GM18519 (cell line): Measurements from ENCODE around the gene SPATA3.
"Not testable (repeated sequence)": the region's sequence is repeated elsewhere in the genome, so short reads cannot be mapped to it uniquely, and the experiment has no call there.

ENCODE experiments used
- ATAC-seq: cut with Tn5 transposase; IDR thresholded peaks from one replicate; pipeline ENCODE4 v1.9.1; 2021; ENCODE audit warnings: mild to moderate bottlenecking, moderate library complexity; ENCODE audit not compliant: unreplicated experiment, low FRiP score

SPATA3 gene

DNA sequence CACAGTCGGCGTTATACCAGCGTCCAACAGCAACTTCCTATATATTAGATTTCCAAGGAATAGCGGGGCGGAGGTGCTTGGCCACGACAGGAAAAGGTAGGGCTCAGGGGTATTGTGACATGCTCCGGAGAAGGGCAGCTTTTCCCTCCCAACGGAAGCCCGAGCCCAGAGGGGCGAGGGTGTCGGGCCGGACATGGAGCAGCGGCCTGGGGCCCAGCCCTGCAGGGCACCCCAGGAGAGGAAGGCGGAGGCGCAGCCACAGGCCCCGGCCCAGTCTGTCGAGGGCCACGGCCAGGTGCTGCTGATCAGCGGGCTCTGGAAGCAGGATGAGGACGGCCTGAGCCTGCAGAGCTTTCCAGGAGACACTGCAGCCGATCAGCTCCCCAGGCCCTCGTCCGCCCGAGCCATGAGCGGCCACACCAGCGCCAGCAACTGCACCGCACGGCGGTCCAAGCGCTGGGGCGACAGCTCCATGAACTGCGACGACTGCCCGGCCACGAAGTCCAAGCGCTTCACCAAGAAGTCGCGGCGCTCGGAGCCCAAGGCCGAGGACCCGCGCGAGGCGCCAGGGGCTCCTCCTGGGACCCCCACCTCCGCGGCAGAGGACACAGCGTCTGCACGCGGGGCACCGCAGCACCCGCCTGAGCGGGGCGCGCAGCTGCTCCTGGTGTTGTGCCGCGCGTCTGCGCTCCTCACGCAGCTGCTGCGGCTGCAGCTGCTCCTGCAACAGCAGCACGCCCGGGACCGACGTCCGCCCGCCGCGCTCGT, 5.6 kb upstream of the SPATA3 start:
- ATAC-seq, result no peak

DNA sequence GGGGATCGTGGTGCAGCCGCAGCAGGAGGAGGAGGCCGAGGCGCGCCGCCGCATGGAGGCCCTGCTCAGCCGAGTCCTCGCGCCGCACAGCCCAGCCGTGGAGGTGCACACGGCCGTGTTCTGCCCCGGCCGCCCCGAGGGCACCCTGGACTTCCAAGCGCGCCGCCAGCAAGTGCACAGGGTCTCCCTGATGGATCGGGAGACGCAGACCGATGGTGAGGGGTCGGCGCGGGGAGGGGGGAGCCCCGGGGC, 5.1 kb upstream of the SPATA3 start:
- no peak for ATAC-seq

DNA sequence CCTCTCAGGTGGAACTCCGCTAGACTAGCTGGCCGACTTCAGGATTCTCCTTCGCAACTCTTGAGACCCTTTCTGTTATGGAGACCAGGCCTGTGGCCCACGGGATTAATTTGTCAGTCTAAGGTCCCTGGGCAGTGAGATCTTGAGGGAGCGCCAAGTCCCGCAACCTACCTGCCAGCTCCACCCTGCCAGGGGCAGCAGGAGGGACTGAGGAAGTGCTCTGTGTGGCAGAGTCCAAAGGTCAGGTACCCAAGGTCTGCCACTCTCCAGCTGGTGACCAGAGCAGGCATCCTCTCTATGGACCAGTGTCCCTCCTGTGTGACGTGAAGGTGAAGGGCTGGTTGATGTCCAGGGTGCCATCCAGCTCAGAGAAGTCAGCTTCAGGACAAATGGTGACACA, 4.3 kb upstream of the SPATA3 start:
- no peak for ATAC-seq

DNA sequence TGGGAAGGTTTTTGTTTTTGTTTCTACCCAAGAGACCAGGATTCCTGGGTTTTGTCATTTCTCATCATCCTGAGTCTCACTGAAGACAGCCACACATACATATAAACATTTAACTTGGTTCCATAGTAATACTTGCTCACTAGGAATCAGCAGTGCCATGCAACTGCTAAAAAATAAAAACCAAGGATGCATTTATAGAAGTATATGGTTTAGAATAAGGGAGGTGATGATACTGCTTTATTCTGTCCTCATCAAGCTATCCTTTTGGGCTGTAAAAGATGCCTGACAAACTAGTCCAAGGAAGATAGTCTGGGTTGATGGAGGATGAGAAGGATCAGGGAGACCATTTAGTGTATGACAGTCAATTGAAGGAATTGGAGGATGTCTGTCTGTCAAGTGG, 740 bp downstream of the SPATA3 start:
- ATAC-seq, result no peak

DNA sequence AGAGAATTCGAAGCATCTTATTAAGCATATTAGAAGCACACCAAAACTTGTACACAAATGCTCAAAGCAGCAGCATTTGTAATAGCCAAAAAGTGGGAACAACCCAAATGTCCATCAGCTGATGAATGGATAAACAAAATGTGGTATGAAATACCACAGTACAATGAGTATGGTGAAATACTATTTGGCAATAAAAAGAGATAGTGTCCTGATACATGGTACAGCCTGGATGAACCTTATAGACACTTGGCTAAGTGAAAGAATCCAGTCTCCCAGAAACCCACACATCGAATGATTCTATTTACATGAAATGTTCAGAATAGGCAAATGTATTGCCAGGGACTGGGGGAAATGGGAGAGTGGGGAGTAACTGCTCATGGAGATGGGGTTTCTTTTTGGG, 3.0 kb downstream of the SPATA3 start:
- no peak for ATAC-seq

DNA sequence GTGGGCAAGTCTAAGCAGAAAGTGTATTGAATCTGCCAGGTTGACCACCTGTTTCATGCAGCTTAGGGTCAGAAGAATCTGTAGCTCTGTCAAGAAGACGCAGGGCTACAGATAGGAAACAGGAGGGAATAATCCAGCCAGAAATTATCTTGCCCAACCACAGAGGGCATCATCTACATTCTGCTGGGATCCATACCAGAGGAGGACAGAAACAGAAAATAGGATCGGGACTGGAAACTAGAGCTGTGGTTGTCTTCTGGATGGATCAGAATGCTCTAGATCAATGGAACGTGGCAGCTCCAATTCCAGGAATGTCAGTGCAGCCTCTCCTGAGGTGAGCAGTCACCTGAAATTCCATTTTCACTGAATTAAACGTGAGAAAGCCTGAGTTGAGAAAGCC, 3.6 kb downstream of the SPATA3 start:
- no peak for ATAC-seq

DNA sequence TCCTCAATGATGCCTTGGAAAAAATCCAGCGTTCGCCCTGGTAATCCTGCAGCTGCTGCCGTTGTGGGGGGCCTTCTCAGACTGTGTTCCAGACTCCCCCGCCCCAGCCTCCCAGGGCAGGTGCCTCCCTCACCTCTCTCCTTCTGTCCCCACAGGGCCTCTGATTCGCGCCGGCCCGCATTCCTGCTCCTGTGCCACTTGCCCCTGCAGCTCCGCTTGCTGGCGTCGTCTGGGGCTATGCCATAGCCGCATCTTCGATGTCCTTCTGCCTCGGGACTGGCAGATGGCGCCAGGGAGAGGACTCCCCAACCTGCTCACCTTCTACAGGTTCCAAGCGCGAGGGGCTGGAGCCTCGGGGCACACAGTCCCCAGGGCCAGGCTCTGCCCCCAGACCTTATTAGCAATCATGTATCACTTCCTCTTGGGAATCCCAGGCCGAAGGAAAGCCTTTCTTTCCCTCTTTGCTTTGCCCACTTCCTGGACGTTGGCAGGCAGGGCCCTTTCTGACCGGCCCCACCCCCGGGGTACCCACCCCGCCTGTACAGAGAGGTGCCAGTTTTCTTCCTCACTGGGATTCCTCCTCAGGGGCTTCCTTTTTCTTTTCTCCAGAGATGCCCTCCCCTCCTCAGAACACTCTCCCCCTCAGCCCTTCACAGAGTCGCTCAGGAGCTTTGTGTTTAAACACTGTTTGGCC, 4.4 kb downstream of the SPATA3 start:
- ATAC-seq, result no peak

DNA sequence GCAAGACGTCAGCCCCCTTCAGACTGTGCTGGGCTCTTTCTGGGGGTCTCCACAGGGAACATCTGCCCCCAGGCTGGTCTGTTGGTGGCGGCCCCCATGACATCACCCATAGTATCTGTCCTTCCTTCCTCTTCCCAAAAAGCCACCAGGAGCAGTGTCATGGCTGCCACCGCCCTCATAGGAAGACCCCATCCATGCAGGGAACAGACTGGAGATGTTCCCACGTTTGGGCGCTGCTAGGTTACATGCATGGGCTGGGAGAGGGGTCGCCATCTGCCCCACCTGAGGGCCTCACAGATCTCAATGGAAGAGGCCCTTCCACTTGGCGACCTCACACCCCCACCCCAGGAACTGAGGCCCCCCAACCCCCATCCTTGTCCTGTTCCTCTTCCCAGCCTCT, 5.1 kb downstream of the SPATA3 start:
- no peak for ATAC-seq

DNA sequence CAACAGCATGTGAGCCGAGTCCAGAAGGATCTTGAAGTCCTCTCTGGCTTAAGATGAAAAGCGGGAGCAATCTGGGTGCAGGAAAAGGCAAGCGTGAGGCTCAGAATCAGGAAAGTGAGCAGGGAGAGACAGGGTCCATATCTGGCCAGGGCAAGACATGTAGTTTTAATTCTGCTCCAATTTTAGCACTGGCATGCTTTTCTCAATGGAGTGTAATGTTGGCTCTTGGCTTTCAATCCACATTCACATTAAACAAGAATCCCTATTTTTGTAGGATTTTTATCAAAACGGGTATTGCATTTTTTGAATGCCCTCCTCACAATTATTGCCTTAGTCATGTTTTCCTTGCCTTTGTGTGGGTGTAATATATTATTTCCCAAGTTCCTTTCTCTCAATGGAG, 6.0 kb downstream of the SPATA3 start:
- no peak for ATAC-seq

DNA sequence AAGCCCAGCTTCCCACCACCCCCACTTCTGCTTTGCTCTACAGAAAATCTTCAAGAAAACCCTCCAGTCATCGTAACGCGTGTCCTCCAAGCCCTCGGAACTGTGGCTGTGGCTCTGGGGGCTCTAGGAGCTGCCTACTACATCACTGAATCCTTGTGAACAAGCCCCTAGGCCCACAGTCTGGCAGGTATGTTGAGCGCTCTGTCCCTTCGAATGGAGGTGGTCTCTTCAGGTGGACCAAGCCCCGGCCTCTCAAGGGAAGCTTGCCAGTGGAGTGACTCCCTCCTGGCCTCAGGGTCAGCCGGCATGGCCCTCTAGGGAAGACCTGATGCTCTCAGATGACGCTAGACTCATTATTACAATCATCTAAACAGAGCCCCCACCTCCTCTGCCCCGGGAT, 6.7 kb downstream of the SPATA3 start:
- no peak for ATAC-seq

DNA sequence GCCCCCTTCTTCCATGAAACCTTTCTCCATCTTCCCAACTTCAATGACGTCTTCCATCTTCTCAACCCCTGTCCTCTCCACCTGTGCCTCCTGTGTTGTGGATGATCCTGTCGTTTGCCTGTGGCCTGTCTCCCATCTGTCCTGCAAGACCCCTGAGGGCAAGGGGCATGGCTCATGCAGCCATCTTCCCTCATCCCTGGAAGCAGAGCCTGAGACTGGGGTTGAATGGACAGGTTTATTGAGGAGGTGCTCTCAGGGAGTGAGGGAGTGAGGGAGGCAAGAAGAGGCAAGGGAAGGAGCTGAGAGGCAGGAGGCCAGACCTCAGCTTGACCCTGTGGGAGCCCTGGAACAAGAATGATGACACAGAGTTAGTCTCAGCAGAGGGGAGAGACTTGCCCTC, 7.3 kb downstream of the SPATA3 start:
- ATAC-seq, result no peak

DNA sequence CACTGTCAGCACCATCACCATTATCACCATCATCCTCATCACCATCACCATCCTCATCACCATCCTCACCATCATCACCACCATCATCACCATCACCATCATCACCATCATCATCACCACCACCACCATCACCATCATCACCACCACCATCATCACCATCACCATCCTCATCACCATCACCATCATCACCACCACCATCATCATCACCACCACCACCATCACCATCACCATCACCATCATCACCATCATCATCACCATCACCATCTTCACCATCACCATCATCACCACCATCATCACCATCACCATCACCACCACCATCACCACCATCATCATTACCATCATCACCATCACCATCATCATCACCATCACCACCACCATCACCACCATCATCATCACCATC, 9.0 kb downstream of the SPATA3 start:
- ATAC-seq, result not testable (repeated sequence)

DNA sequence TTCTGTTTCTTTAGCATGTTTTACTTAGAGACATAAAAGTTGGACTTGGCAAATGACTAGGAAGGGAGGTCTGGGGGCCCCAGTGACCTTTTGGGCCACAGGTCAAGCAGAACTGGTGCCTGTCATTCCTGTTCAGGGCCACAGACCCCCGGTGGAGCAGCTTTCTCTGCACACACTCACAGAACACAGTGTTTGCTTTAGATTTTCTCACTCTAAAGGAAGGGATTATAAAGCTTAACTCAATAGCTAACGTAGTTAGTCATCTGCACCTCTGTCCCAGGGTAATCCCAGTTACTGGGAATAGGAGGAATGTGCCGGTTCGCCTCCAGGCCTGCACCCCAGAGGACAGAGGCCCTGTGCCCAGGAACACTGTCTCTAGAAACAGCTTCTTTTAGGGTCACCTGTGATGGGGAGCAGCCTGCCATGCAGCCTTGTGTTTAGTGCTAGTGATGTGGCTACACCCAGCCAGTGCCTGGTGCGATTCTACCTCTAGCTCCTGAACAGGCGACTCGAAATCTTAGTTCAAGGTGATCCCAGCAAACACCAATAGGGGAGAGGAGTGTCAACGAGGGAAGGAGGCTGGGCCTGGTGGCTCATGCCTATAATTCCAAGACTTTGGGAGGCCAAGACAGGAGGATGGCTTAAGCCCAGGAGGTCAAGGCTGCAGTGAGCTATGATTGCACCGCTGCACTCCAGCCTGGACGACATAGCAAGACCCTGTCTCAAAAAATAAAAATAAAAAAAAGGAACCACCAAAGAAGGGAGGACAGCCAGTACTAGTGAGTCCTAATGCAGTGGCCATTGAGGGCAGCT, 11.6 kb downstream of the SPATA3 start:
- ATAC-seq, result no peak

DNA sequence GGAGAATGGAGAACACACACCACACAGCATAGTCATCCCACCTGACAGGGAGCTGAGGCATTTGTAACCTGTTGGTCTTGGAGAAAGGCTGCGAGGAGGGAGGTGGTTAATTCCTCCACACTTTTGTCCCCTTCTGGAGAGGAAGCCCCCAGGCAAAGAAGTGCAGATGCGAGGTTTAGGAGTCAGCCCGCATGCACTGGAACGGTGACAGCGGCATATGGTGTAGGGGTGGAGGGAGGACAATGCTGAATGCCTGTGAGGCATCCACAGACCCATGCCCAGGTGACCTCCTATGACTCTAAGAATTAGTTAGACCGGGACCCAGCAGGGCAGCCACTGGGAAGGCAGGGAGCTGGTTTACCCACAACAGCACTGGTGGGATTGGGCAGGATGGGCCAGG, 12.2 kb downstream of the SPATA3 start:
- ATAC-seq, result no peak

DNA sequence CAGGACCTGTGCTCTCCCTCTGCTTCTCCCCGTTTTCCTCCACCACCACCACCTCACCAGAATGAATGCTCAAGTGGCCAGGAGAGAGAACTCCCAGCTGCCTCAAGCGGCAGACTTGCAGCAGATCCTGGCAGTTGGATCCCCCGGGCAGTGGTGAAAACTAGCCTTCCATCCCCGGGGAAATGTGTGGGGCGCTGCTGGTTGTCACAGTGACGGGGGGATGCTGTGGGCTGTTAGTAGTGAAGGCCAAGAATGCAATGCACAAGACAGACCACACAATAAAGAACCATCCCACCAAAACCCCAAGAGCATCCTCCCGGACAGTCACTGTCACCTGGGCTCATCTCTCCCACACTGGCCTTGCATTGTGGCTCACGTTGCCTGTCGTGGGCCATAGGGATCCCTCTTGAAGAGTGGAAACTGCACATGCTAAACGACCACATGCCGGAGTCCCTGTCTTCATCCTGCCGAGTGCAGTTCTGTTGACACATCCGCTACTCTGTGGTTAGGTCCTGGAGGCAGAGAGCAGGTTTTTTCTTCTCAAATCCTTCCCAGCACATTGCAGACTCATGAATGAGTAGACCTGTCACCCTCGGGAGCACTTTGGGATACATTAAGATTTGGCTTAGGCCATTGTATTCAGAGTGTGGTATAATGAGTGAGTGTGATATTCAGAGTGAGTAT, 13.5 kb downstream of the SPATA3 start:
- no peak for ATAC-seq

DNA sequence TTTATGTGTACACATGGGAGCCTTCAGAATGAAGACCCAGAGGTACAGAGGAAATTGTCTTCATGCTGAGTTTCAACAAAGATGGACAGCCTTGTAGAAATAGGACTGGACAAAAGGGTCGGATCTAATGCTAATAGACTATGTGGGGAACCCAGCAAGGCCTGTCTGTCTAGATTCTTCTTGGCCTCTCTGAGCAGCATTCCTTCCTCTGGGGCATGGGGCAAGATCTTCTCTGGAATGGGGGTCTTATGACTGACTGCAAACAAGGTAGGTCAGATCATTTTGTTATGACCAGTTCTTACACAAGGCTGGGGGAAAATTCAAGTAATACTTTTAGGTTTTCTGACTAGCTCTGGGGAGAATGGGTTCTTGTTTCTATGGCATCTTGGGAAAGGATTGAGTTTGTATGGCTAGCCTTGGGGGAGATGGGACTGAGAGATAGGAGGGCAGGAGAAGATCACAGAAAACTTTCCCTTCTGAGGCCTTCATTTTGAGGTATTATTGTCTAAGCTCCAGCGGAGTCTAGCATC, 14.3 kb downstream of the SPATA3 start:
- no peak for ATAC-seq

DNA sequence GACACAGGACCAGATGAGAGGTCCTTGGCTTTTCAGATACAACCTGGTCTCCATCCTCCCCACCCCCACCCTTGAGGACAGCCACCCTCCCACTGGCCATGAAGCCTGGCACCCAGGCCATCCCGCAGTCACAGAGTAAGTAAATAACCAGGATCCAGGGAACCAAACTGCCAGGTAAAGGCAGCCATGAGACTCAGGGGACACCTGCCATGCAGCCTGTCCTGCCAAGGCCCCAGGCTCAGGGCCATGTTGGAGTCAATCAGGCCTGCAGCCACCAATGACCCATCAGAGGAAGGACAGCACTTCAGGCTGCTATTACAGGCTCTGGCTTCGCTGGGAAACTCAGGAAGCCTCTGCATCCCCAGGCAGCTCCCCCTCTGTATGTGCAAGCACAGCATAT, 15.6 kb downstream of the SPATA3 start:
- ATAC-seq, result no peak

DNA sequence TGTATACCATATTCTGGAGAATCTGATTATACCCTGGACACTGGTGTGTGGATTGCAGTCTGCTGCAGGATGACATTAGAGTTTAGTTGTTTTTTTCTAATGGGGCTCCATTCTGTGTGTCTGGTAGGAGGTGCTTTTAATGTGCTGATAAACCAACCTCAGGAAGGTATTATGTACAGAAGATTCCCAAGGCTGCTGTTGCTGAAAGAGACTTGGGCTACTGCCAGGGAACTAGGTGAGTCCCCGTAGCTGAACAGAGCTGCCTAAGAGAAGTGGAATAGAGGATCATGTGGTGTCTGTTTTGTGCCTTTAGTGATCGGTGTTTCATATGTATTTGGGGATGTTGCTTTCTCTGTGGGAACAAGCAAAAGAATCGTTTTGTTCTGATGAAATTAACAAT, 16.5 kb downstream of the SPATA3 start:
- ATAC-seq, result no peak

DNA sequence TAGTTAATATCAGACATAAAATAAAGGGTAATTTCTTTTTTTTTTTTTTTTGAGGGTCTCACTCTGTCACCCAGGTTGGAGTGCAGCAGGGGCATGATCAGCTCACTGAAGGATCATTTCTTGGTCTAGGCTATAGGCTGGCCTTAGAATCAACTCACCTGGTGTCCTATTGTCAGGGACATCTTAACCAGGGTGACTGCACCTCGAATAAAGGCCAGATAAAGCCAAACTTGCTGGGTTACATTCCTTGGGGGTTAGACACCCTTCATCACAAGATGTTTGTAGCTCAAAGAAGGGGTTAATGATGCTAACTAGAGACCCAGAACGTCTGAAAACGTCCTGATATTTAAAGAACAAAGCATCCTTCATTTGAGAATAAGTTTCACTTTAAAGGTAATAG, 17.9 kb downstream of the SPATA3 start:
- no peak for ATAC-seq

DNA sequence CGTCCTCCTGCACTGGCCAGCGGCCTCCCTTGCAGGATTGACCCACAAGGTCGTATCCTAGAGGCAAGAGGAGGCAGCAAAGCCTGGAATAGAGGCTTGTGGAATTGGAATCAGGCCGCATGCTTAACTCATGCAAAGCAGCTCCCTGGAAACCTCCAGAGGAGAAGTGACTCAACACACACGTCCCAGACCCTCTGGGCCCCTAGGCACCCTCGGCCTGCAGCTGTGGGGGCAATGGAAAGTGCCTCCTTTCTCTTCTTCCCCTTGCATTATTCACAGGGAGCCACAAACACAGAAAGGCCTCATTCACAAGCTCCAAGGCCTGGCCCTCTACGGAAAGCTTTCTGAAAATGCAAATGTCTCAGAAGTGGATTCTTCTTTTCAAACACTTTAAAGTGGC, 19.6 kb downstream of the SPATA3 start:
- no peak for ATAC-seq

DNA sequence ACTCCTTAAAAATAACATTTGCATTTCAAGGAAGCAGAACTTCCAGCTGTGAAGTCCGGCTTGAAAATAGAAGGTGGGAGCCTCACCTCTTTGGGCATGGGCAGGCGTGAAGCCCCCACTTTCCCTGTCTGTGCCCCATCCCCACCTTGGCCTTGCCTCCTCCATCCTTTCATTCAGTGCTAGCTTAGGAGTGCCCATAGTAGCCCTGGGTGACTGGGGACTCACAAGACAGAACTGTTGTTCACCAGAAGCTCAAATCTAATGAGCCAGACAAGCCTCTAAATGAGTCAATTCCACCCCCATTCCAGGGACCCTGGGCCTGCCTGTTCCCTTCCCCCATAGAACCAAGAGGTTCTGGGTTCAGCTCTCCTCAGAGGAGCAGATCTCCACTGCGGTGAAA, 20.0 kb downstream of the SPATA3 start:
- no peak for ATAC-seq
